ENCODE measurements around the gene RGS16. TPM values are rescaled to one million over a fixed set of nuclear protein-coding genes. Genes with fewer than 3 reads are reported as not detected.

The RGS16 gene, protein sequence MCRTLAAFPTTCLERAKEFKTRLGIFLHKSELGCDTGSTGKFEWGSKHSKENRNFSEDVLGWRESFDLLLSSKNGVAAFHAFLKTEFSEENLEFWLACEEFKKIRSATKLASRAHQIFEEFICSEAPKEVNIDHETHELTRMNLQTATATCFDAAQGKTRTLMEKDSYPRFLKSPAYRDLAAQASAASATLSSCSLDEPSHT
- total RNA-seq = 12.0 TPM
- long read RNA-seq, transcript RGS16-201 (5 exons, 2,427 nt) = major isoform, 46 of 66 reads
- long read RNA-seq, partial matches to known transcripts = 9 of 66 reads
- long read RNA-seq, other reads (novel, unspliced or antisense) = 11 of 66 reads

- intact Hi-C loops (cut with DNase I) = no loop called here
- H3K27ac ChIP-seq = peak within 1 kb of the TSS; percentile 85
These were observed at the start of gene RGS16 for GRCh38 chr1:182604175-182605164. Gene RGS16 (minus strand): TSS chr1:182604389. CDS start chr1:182604259, 130 bp downstream.

GRCh38 chr1:182653986-182654385, 49.8 kb upstream of the RGS16 start:
- no peaks in the 10 kb centered on the region for H3K9me3 ChIP-seq
- H3K4me1 ChIP-seq = no peaks in the 10 kb centered on the region
- H3K27me3 ChIP-seq = no peaks in the 10 kb centered on the region
- TF ChIP-seq CTCF (IDR thresholded peaks at IDR 0.05) = no peak
- H3K4me3 ChIP-seq = no peak overlapping the region
- H3K36me3 ChIP-seq = no peaks in the 10 kb centered on the region
- intact Hi-C loops (cut with DNase I) = no loop called here
- H3K27ac ChIP-seq = no peak overlapping the region
- no peak for ATAC-seq
- no peak for DNase-seq

More at GRCh38 chr1:182604175-182605164, at the start of gene RGS16:
- H3K36me3 ChIP-seq = peaks cover 19% of the 10 kb centered on the region
- H3K27me3 ChIP-seq = no peaks in the 10 kb centered on the region
- peaks cover 27% of the 10 kb centered on the region for H3K4me1 ChIP-seq
- DNase-seq (peak; percentile 98), ATAC-seq (peak; percentile 93)
- no peaks in the 10 kb centered on the region for H3K9me3 ChIP-seq
- peak within 1 kb of the TSS; percentile 66 for H3K4me3 ChIP-seq
- no peak for TF ChIP-seq CTCF (IDR thresholded peaks at IDR 0.05)

DNA sequence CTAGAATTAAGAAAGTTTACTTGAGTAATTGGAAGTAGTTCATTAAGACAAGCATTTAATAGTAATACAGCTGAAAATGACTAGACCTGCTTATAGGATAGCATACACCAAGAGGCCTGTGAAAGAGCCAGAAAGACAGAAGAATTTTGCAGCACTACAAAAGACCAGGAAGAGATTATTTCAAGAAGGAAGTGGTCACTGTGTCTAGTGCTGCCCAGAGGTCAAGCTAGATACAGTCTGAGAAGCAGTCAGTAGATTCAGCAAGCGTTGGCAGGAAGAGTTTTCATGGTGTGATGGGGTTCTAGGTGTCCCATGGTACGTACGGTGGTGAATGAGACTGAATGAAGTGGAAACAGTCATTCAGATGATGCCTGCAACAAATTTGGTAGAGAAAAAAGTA, 48.7 kb upstream of the RGS16 start:
- H3K4me3 ChIP-seq = no peak overlapping the region
- intact Hi-C loops (cut with DNase I) = no loop called here
- no peaks in the 10 kb centered on the region for H3K4me1 ChIP-seq
- DNase-seq (no peak), ATAC-seq (peak; percentile 49)
- H3K36me3 ChIP-seq = no peaks in the 10 kb centered on the region
- H3K27me3 ChIP-seq = no peaks in the 10 kb centered on the region
- TF ChIP-seq CTCF (IDR thresholded peaks at IDR 0.05) = no peak
- H3K9me3 ChIP-seq = no peaks in the 10 kb centered on the region
- no peak overlapping the region for H3K27ac ChIP-seq

DNA sequence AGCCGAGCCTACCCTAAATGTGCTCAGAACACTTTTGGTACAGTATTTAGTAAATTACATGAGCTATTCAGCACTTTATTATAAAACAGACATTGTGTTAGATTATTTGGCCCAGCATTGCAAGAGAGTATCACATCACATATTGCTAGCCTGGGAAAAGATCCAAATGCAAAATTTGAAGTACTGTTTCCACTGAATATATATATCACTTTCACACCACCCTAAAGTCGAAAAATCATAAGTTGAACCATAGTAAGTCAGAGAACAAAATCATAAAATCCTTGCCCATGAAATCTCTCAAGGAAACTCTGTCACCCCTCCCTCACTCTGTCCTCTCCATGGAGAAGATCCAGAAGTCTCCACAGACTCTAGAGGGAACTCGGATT, 47.1 kb upstream of the RGS16 start:
- Histone ChIP-seq H3K36me3 (no peaks in the 10 kb centered on the region), H3K4me1 (no peaks in the 10 kb centered on the region), H3K27ac (no peak overlapping the region), H3K4me3 (no peak overlapping the region), H3K9me3 (no peaks in the 10 kb centered on the region), H3K27me3 (no peaks in the 10 kb centered on the region)
- DNase-seq (no peak), ATAC-seq (no peak)
- intact Hi-C loops (cut with DNase I) = no loop called here
- TF ChIP-seq CTCF (IDR thresholded peaks at IDR 0.05) = no peak

- H3K36me3 ChIP-seq = no peaks in the 10 kb centered on the region
- no peaks in the 10 kb centered on the region for H3K9me3 ChIP-seq
- intact Hi-C loops (cut with DNase I) = no loop called here
- DNase-seq (no peak), ATAC-seq (no peak)
- H3K27ac ChIP-seq = no peak overlapping the region
- H3K27me3 ChIP-seq = no peaks in the 10 kb centered on the region
- no peak for TF ChIP-seq CTCF (IDR thresholded peaks at IDR 0.05)
- H3K4me3 ChIP-seq = no peak overlapping the region
- no peaks in the 10 kb centered on the region for H3K4me1 ChIP-seq
These were observed 46.6 kb upstream of the RGS16 start for GRCh38 chr1:182650678-182651338.
